LNCaP clone FGC (cell line): Measurements from ENCODE around the gene POU2AF1.

Source experiments
- DNase-seq: peaks from one replicate; pipeline ENCODE4 v3.0.0-alpha.2; 2011; ENCODE audit warnings: low read depth
- H3K4me3 ChIP-seq: 2 replicates; pipeline ENCODE4 v1.5.1; 2011; ENCODE audit warnings: mild to moderate bottlenecking, low read depth, low read length, control low read depth
- CTCF ChIP-seq: IDR thresholded peaks from 2 replicates; pipeline ENCODE4 v1.5.1; 2012; ENCODE audit warnings: mild to moderate bottlenecking; ENCODE audit not compliant: control insufficient read depth, insufficient read depth; ENCODE audit errors: extremely low read depth

POU2AF1 gene

GRCh38 chr11:111363985-111364384 lies 15.1 kb downstream of the POU2AF1 start:
- DNase-seq: no peak
- no peak for TF ChIP-seq CTCF
- H3K4me3 ChIP-seq: no peak overlapping the region

- no peak overlapping the region for H3K4me3 ChIP-seq
- TF ChIP-seq CTCF: no peak
- no peak for DNase-seq
Measured at GRCh38 chr11:111362887-111363411, 16.1 kb downstream of the POU2AF1 start.

- no peak for TF ChIP-seq CTCF
Measured at GRCh38 chr11:111361874-111362273, 17.2 kb downstream of the POU2AF1 start.

GRCh38 chr11:111361052-111361801 lies 17.8 kb downstream of the POU2AF1 start:
- DNase-seq: no peak
- H3K4me3 ChIP-seq: no peak overlapping the region
- no peak for TF ChIP-seq CTCF

More at GRCh38 chr11:111361874-111362273, 17.2 kb downstream of the POU2AF1 start:
- DNase-seq: no peak
- H3K4me3 ChIP-seq: no peak overlapping the region

GRCh38 chr11:111360150-111361043 lies 18.7 kb downstream of the POU2AF1 start:
- H3K4me3 ChIP-seq: no peak overlapping the region
- DNase-seq: no peak
- TF ChIP-seq CTCF: no peak

- no peak for TF ChIP-seq CTCF
- no peak for DNase-seq
- H3K4me3 ChIP-seq: no peak overlapping the region
Measured at GRCh38 chr11:111359223-111360149, 19.6 kb downstream of the POU2AF1 start.
